GM23338 (cell line): ENCODE data around the gene PIGK.

Experiments used
- CTCF ChIP-seq, 2 experiments: fragments of 200-600 bp in 1 of 2; sonication (generic) in 1 of 2; conservative IDR thresholded peaks; 2 replicates each; pipeline versions ENCODE4 v1.5.1 to v1.6.1; 2016 to 2017; ENCODE audit warnings: antibody characterized with exemption in 2 of 2, low read depth in 2 of 2, mild to moderate bottlenecking in 2 of 2, moderate library complexity in 1 of 2
- EZH2 ChIP-seq: fragments of 200-600 bp; sonication (generic); IDR thresholded peaks from one replicate; pipeline ENCODE4 v1.8.0; 2017; ENCODE audit warnings: antibody characterized with exemption, mild to moderate bottlenecking, low read depth; ENCODE audit not compliant: unreplicated experiment
- POLR2AphosphoS5 ChIP-seq: IDR thresholded peaks from 2 replicates; pipeline ENCODE4 v1.6.1; 2016; ENCODE audit warnings: antibody characterized with exemption, low read depth

- no peak for TF ChIP-seq POLR2AphosphoS5
- no peak for TF ChIP-seq CTCF (conservative IDR thresholded peaks at IDR 0.05; ENCODE audit: low read depth in 2 of 2)
- TF ChIP-seq EZH2 = no peak
Measured at GRCh38 chr1:77265180-77265579, 46.0 kb upstream of the PIGK start.
